ENCODE results near the gene DDR2. TPM values are rescaled to one million over a fixed set of nuclear protein-coding genes. Genes with fewer than 3 reads are reported as not detected.
A peak's percentile ranks its signal among the peaks of the same experiment; 100 is the strongest.

The DDR2 gene
- total RNA-seq, 1 donor from 2014 or later: 54.4 TPM

- Mint-ChIP-seq H3K9me3 (no peaks in the 10 kb centered on the region), H3K4me3 (no peak overlapping the region), H3K27ac (peak overlapping the region; percentile 50), H3K4me1 (ENCODE audit: unreplicated experiment) (peaks cover 48% of the 10 kb centered on the region), H3K36me3 (peaks cover 4% of the 10 kb centered on the region), H3K27me3 (no peaks in the 10 kb centered on the region)
- no peak for TF ChIP-seq CTCF (conservative IDR thresholded peaks at IDR 0.05)
- no peak for DNase-seq (ENCODE audit: extremely low spot score, unreplicated experiment)
Observed at GRCh38 chr1:162690672-162691434, 58.6 kb downstream of the DDR2 start.

GRCh38 chr1:162691999-162692575 lies 59.8 kb downstream of the DDR2 start:
- no peaks in the 10 kb centered on the region for H3K27me3 Mint-ChIP-seq

GRCh38 chr1:162694911-162695310 lies 62.6 kb downstream of the DDR2 start:
- Mint-ChIP-seq H3K9me3 (no peaks in the 10 kb centered on the region), H3K36me3 (peaks cover 4% of the 10 kb centered on the region), H3K27me3 (no peaks in the 10 kb centered on the region), H3K27ac (no peak overlapping the region), H3K4me3 (no peak overlapping the region), H3K4me1 (ENCODE audit: unreplicated experiment) (peaks cover 68% of the 10 kb centered on the region)
- no peak for TF ChIP-seq CTCF (conservative IDR thresholded peaks at IDR 0.05)
- DNase-seq (ENCODE audit: extremely low spot score, unreplicated experiment): no peak

More at GRCh38 chr1:162691999-162692575, 59.8 kb downstream of the DDR2 start:
- H3K4me1 Mint-ChIP-seq (ENCODE audit: unreplicated experiment): peaks cover 60% of the 10 kb centered on the region
- no peaks in the 10 kb centered on the region for H3K9me3 Mint-ChIP-seq
- H3K27ac Mint-ChIP-seq: no peak overlapping the region
- H3K4me3 Mint-ChIP-seq: no peak overlapping the region
- no peak for TF ChIP-seq CTCF (conservative IDR thresholded peaks at IDR 0.05)
- no peak for DNase-seq (ENCODE audit: extremely low spot score, unreplicated experiment)
- H3K36me3 Mint-ChIP-seq: peaks cover 4% of the 10 kb centered on the region

- TF ChIP-seq CTCF (conservative IDR thresholded peaks at IDR 0.05): no peak
- Mint-ChIP-seq H3K4me3 (peak overlapping the region; percentile 57), H3K9me3 (no peaks in the 10 kb centered on the region), H3K27ac (peak overlapping the region; percentile 77), H3K36me3 (peaks cover 4% of the 10 kb centered on the region), H3K27me3 (no peaks in the 10 kb centered on the region), H3K4me1 (ENCODE audit: unreplicated experiment) (peaks cover 62% of the 10 kb centered on the region)
- DNase-seq (ENCODE audit: extremely low spot score, unreplicated experiment): no peak
Observed at GRCh38 chr1:162695687-162696086, 63.4 kb downstream of the DDR2 start.

- peak overlapping the region; percentile 77 for H3K27ac Mint-ChIP-seq
- no peaks in the 10 kb centered on the region for H3K9me3 Mint-ChIP-seq
- peak; percentile 77 for DNase-seq (ENCODE audit: extremely low spot score, unreplicated experiment)
- no peaks in the 10 kb centered on the region for H3K27me3 Mint-ChIP-seq
- peaks cover 55% of the 10 kb centered on the region for H3K4me1 Mint-ChIP-seq (ENCODE audit: unreplicated experiment)
- peak overlapping the region; percentile 75 for H3K4me3 Mint-ChIP-seq
- H3K36me3 Mint-ChIP-seq: peaks cover 4% of the 10 kb centered on the region
- no peak for TF ChIP-seq CTCF (conservative IDR thresholded peaks at IDR 0.05)
Observed at GRCh38 chr1:162696286-162696862, 64.1 kb downstream of the DDR2 start.
